Esophagus mucosa (tissue), 1 donor: ENCODE results near the gene PRIMA1. TPM values are rescaled to one million over a fixed set of nuclear protein-coding genes. Genes with fewer than 3 reads are reported as not detected.

ENCODE experiments used
- ATAC-seq: fragments of 200-7000 bp; cut with Tn5 transposase; one replicate; pipeline ENCODE4 v1.9.1; 2020
- total RNA-seq: library from RNA; stranded (reverse); gene quantifications from one replicate; pipeline ENCODE4 v1.2.4, GENCODE V29; 2023
- donor health status: DM: yes; HTN: yes; CAD: no.

Gene PRIMA1
- total RNA-seq, 1 donor from 2014 or later: 1.8 TPM

DNA sequence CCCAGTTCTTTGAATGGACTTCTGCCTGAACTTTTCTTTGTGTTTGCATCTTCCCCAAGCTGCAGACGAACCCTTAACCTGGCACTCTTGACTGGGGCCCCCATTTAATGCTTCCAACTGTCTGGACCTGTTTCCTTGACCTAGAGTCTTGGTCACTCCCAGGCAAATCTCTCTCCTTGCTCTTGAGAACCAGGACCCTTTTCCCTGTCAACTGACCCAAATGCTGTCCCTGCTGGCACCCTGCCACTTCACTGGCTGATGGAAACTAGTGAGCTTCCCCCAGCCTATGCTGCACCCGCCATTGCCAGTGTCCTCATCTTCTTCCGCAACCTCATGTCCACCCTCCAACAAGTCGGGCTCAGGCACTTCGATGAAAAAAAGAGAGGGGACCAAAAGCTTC is 79.5 kb downstream of the PRIMA1 start:
- ATAC-seq: no peak

DNA sequence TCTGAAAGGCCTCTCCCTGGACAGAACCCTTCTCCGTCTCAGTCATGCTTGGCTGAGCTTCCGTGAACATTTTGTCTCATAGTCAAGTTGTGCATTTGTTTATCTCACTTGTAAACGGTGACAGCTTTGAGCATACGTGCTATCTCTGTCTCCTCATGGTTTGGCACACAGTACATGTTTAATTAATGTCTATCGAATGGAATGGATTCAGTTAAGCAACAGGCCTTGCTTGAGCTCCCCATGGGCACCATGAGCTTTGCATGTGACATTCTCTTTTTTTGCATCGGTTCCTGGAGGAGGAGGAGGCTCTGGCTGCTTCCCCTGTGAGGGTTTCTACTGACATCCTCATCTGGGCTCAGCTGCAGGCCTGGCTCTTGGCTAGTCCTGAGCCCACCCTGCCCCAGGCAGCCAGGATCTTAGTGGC is 80.0 kb downstream of the PRIMA1 start:
- ATAC-seq: no peak

DNA sequence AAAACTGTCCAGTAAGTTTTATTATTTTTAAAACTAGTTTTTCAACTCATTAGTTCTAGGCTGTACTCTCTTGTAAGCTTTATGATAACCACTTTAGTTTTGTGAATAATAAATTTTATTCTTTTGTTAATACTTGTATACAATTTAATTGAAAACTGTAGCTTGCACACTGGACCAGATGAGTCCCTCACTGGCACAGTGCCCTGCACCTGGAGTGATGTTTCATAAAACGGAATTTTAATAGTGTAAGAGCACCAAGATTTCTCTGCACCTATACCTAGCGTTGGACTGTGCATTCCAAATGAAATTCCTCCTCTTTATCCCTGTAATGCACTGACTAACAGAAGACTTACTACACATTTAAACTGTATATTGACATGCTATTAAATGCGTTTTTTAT is 80.8 kb downstream of the PRIMA1 start:
- ATAC-seq: no peak

DNA sequence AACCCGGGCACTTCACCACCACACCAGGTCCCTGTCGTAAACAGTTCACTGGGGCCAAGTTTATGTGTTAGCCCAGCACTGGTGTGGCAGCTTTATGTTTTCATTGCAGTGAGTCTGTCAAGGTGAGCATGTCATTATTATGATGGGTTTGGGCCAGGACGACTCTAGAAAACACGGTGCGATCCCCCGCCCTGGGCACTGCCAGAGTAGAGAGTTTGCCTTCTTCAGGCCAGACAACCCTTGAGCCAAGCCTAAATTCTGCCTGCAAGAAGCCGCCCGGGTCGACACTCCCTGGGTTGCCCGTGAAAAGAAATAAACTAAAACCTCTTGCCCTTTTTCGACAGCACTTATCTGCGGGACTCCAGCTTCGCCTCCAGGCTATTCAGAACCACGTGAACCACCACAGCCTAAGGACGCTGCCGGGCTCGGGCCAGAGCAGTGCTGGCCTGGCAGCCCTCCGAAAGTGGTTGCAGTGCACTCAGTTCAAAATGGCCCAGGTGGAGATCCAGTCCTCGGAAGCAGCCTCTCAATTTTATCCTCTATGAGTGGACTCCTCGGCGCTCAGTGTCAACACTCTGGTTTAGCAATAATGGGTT is 81.8 kb downstream of the PRIMA1 start:
- ATAC-seq: no peak

DNA sequence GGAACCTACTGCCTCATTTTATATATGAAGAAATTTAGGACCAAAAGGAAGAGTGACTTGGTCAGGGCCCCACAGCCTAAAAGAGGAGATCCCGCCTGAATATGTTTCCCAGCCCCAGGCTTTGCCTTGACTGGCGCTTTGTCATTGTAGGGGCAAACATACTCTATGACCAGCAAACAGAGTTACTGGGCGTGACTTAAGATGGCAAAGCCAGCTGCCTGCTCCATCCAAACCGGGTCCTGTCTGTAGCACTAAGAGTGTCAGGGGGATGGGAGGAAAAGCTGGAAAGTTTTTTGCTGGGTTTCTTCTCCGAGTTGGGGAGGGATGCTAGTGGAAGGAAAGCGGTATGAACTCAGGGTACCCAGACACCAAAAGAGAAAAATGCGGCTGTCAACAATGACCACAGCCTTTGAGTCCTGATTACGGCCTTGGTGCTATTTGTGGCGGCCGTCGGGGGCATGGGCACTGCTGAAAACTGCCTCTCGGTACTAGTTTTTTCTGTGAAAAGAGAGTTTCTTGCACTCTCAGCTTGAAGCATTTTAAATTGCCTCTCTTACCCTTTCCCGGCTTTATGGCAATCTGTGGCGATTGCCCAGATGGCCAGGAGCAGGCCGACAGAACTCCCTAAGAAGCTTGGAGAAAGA is 82.7 kb downstream of the PRIMA1 start:
- ATAC-seq: no peak

DNA sequence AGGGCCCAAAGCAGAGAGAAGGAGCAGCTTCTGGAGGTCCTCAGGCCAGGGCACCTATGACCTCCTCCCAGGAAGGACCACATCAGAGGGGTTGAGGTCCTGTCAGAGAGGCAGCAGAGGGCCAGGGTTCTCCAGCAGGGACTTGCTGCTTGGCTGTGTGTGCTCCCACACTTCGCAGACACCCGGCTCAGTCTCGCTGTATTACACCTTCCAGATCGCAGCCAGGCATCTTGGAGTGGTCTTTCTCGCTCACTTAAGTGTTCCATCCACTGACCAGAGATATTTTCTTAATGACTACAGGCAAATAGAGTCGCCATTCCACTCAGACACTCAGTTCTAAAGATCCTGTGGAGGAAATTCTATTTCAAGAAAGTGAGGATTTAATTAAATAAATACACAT is 84.3 kb downstream of the PRIMA1 start:
- ATAC-seq: no peak

DNA sequence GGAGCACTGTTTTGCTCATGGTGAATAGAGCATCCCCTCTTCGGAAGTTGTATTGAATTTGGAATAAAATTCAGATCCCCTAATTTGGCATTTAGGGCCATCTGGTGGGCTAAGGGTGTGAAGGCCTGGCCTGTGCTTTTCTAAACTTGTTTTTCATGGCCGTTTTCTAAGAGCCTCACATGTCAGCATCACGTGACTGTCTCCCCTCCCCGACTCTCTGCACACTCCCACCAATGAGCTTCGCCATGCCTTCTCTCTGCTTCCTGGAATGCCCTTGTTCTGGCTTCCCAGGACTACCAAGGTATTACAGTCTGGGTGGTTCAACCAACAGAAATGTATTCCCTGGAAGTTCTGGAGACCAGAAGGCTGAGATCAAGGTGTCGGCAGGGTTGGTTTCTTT is 85.3 kb downstream of the PRIMA1 start:
- no peak for ATAC-seq

DNA sequence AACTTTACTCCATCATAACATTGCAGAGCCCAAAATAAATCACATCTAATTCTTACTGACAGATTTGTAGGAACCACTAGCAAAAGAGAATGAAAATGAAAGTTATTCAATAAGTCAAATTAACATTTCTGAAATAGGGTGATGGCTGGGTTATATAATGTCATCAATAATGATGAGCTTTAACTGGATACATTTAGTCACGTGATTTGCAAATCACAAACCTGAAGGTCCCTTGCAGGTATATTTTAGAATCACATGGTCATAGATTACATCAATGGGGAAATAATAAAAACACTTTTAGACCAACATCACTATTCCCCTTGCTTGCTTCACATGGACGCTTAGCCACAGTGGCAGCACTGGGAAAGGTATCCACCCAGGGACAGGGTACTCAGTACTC is 86.7 kb downstream of the PRIMA1 start:
- ATAC-seq: no peak

DNA sequence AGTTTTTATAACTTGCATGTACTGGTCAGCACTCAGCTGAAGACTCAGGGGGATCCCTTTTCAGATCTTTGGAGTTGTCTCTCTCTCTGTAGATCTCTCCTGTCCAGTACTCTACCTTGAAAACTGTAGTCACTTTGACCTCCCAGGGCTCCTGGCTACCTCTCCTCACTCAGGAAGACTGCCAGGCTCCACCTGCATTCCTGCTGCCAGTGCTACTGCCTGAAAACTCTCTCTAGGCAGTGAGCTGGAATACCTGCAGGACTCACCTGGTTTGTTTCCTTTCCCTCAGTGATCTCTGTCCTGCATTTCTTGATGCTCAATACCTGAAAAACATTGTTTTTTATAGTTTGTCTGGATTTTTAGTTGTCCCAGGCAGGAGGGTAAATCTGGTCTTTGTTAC is 87.4 kb downstream of the PRIMA1 start:
- ATAC-seq: no peak

DNA sequence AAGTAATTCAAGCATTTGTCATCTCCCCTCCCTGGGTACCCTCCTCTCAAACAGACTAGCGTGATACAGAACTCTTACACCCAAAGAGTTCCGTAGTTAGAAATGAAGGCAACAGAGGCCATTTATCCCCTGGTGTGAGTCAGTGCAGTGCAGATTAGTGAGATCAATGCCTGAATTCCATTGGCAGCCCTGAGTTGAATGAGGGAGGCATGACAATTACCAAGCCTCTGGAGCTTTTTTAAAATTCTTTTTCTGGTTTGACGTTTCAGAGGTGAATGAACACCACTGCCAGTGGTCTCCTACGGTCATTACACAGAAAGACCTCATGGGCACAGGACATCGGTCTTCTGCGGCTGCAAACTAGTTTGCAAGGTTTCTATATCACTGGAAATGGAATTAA is 94.4 kb downstream of the PRIMA1 start:
- ATAC-seq: no peak

DNA sequence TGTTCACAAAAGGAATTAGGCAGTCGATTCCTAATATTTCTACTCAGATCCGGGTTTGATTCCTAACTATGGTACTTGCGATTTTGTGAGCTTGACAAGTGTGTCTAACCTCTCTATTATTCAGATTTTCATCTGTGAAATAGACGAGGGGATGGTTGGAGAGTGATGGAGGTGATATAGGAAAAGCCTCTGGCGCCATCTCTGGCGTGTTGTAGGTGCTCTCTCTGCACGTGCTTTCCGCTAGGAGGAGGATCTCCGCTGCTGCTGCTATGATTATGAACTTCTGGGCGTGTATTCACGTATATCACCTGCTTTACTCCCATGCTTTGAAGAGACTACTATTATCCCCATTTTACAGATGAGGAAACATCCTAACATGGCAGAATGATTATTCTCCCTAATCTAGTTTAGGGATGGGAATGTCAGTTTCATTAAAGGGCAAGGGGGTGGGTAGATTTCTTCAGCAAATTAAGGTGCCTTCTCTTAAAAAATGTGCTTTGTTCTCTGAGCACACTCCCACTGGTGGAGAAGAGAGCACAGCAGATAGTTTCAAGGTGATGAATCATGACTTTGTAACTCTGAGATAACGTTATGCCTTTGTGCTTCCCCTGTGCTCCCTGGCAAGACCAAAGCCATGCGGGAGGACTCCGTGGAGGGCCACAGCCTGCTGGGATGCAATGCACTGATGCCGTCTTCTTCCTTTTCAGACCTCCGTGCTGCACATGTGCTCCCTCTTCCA is 97.1 kb downstream of the PRIMA1 start:
- ATAC-seq: no peak

DNA sequence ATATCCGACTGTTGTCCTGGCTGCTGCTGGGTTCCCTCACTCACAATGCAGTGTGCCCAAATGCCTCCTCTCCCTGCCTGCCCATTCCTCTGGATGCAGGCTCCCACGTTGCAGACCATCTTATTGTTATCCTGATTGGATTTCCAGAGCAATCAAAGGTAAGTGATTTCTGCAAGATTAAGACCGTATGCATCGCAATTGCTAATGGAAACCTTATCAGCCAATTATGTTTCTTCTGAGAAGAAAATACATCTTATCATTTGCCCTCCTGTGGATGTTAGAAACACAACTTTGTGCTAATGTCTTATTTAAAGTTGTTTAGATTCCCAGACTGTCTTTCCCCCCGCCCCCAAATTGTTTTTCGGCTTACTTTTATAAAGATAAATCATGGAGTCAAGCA is 98.1 kb downstream of the PRIMA1 start:
- no peak for ATAC-seq

DNA sequence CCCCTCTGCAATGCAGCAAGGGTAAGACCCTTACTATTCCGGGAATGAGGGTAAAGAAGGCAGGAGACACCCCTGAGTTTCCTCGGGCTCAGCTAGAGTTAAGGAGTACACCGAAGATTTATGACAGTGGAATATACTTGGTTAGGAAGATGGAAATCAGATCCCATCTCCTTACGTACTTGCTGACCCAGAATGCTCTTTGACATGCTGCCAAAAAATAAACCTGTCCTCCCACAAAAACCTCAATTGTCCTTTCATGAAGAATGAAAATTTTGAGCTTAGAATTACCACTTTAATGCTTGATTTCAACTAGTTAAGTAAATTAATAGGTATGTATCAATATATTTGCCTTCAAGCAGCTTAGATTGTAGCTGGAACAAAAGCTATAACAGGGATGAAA is 99.5 kb downstream of the PRIMA1 start:
- no peak for ATAC-seq

DNA sequence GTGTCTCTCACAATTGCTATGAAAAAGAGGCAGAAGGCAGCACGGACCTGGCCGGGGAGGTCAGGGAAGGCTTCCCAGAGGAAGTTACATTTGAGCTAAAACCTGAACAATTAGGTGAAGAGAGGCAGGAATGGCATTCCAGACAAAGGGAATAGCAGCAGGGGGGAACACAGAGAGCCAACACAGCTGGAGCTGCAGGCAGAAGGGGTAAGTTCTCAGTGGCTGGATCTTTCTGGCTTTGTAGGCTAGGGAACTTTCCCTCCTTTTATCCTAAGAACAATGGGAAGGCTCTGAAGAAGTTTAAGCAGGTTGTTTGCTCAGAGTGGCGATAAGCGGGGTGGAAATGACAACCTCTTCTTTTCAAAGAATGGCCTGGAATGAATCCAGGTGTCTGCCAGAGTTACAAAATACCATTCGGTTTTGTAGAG is 100.0 kb downstream of the PRIMA1 start:
- ATAC-seq: no peak

DNA sequence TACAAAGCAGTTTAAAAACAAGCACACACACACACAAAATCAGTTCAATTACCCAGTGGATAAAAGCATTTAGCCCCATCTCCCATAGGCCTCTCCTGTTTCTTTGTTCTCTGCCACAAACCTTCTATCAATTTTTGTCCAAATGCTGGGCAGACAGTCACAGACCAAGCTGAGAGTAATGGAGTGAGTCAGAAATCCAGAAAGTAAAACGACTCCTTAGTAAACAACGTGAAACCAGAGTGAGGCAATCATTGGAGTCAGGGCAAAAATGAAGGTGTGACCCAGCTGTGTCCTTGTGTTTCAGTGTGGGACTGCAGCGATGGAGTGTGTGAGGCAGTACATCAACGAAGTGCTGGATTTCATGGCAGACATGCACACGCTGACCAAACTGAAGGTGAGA is 102.0 kb downstream of the PRIMA1 start:
- no peak for ATAC-seq

DNA sequence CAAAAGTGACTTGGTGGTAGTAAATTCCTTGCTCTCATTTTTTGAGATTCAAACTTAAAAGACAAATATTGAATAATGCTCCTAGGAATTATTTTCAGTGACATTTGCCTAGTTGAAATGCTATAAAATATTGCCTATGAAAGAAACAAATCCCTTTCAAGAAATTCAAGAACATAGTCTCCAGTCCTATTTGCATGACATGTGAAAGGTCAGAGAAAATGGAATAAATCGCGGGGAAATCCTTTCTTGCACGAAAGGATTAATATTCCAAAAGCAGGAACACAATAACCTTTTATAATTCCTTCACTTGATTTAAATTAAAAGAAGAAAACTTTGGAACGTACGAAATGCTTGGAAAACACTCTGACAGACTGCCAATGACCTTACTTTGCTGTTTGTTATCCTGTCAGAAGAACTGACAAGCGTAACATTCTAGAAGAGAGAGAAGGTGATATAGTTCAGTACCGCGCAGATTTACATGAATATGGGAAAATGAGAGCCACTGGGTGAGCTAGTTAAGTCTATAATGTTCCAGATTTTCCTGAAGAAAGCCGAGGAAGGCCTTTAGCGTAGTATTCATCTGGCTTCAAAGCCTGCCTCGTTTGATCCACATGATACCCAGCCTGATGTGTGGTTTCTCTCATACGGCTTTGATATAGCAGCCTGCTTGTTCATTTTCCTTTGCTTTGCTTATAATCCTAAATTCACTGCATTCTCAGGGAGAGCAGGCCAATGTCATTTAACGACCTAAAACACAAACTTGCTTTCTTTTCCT is 103.0 kb downstream of the PRIMA1 start:
- no peak for ATAC-seq

DNA sequence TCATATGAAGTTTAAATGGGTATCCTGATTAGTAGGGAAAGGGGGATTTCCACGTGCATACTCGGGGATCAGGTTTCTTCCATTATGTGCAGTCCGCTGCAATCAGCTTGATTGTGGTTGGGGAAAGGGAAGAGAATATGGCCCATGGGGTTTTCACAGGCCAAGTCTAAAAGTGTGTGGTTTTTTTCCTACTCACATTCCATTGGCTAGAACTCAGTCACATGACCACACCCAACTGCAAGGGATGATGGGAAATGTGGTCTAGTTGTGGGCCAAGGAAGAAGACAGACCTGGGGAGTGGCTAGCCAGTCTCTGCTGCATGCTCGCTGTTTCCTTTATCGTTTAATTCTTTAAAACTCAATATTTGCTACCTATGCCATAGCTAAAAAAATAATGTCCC is 105.1 kb downstream of the PRIMA1 start:
- no peak for ATAC-seq

DNA sequence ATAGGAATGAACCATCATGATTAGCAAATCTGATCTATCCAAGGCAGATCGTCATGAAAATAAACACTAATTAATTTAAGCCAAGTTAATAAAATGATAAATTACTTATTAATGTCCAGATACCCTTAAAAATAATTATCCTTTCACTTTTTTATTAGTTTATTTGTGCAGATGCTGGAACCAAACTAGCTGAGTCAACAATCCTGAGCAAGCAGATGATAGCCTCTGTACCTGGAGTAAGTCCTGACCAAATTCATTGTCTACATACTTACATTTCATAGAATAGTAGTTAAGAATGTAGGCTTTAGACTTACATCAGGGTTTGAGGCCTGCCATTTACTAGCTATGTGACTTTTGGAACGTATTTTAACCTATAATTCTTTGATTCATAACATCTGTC is 105.8 kb downstream of the PRIMA1 start:
- no peak for ATAC-seq

DNA sequence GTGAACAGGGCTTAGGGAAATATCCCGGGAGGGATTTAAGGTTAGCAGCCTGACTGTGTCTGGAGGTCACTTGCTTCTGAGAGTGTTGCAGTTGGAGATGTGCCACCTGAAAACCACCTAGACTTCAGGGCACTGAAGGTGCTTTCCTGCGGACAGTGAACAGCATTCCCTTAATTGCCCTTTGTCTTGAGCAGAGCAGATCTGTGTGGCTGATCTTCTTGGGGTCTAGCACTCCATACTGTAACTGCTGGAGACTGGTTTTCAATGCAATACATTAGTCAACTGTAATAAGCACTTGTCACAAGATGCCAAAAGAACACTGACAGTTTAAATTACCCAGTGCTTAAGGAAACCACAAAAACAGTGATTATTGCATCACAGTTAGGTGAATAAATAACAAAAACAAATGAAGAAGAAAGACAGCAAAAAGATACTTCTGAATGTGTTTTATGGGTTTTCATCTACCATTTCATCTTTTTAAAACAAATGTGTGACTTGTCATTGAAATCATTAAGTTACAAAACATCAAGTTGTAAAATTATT is 111.8 kb downstream of the PRIMA1 start:
- ATAC-seq: no peak

DNA sequence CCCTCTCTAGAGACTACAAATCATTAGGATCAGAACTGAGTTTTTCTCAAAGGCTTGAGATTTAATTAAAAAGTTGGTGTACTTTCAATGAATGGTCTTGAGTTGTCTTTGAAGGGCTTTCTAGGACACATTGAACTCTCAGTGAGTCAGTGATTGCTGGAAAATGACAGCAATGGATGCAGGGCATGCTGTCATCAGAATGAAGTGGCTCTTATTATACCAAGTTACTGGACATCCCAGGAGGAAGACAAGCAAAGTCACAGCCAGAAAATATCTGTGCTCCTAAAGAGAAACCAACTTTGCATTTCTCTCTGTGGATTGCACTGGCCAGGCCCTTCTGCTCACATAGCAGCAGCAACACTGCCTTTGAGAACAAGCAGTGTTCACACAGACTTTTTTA is 112.6 kb downstream of the PRIMA1 start:
- no peak for ATAC-seq

DNA sequence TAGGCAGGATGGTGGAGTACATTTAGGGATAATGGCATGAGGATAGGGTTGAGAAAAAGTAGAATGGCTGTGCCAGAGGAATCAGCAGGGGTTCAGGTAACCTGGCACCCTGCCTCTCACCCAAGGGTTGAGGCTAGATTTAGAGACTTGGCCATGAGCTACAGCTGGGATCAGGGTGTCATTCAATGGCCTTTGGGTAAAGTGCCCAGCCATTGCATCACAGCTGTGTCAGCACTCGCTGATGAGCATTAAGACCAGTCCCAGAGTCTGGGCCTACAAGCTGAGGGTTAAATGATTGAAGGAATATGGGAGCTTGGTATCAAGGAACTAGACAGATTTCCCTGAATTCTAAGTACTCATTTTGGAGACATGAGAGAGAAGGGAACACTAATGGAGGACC is 113.9 kb downstream of the PRIMA1 start:
- ATAC-seq: no peak

DNA sequence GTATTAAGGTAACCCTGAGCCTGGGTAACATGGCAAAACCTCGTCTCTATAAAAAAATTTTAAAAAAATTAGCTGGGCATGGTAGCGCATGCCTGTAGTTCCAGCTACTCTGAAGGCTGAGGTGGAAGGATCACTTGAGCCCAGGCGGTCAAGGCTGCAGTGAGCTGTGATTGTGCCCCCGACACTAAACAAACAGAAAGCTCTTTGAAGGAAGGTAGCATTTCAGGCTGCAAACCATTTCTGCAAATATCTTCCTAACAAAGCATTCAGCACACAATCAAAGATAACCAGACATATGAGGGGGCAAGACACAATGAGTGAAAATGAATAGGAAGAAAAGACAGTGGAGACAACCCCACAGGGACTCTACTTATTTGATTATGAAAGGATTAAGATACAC is 118.7 kb downstream of the PRIMA1 start:
- no peak for ATAC-seq
